Measurements from ENCODE around the gene HLA-F. TPM values are rescaled to one million over a fixed set of nuclear protein-coding genes. Genes with fewer than 3 reads are reported as not detected.

HLA-F gene
- total RNA-seq, 2 experiments from 2014 or later = 282 to 310 TPM

- Mint-ChIP-seq H3K4me1 (ENCODE audit: low read depth) (peaks cover 3% of the 10 kb centered on the region), H3K27me3 (ENCODE audit: low read depth) (peaks cover 2% of the 10 kb centered on the region), H3K36me3 (ENCODE audit: low read depth) (no peaks in the 10 kb centered on the region), H3K4me3 (no peak overlapping the region), H3K9me3 (no peaks in the 10 kb centered on the region), H3K27ac (no peak overlapping the region)
- CTCF ChIA-PET = interaction anchor here (0.7 to 1.8 kb wide), 6 partner anchors 19 to 104 kb away, joined by 3 to 5 read pairs (median 5); no protein-coding TSS in a partner anchor
- DNase-seq = no peak
- intact Hi-C loops (cut with micrococcal nuclease) = no loop called here
These were observed 34.0 kb downstream of the HLA-F start for GRCh38 chr6:29757282-29757681.

- no peak overlapping the region for H3K27ac Mint-ChIP-seq
- intact Hi-C loops (cut with micrococcal nuclease) = no loop called here
- H3K36me3 Mint-ChIP-seq (ENCODE audit: low read depth) = no peaks in the 10 kb centered on the region
- H3K9me3 Mint-ChIP-seq = no peaks in the 10 kb centered on the region
- CTCF ChIA-PET = interaction anchor here (0.7 to 1.8 kb wide), 5 partner anchors 52 to 104 kb away, joined by 3 to 5 read pairs (median 5); no protein-coding TSS in a partner anchor
- no peak overlapping the region for H3K4me3 Mint-ChIP-seq
- no peak for DNase-seq
- peaks cover 5% of the 10 kb centered on the region for H3K4me1 Mint-ChIP-seq (ENCODE audit: low read depth)
- peaks cover 2% of the 10 kb centered on the region for H3K27me3 Mint-ChIP-seq (ENCODE audit: low read depth)
These were observed 34.6 kb downstream of the HLA-F start for GRCh38 chr6:29757701-29758293.

GRCh38 chr6:29758761-29759160 is 35.5 kb downstream of the HLA-F start:
- Mint-ChIP-seq H3K9me3 (no peaks in the 10 kb centered on the region), H3K36me3 (ENCODE audit: low read depth) (no peaks in the 10 kb centered on the region), H3K27ac (no peak overlapping the region), H3K4me3 (no peak overlapping the region), H3K27me3 (ENCODE audit: low read depth) (peaks cover 2% of the 10 kb centered on the region), H3K4me1 (ENCODE audit: low read depth) (peaks cover 7% of the 10 kb centered on the region)
- CTCF ChIA-PET = interaction anchor here (1.0 to 1.8 kb wide), 3 partner anchors 20 to 105 kb away, joined by 3 to 5 read pairs (median 4); no protein-coding TSS in a partner anchor
- intact Hi-C loops (cut with micrococcal nuclease) = no loop called here
- no peak for DNase-seq

GRCh38 chr6:29759457-29759856 is 36.2 kb downstream of the HLA-F start:
- Mint-ChIP-seq H3K36me3 (ENCODE audit: low read depth) (no peaks in the 10 kb centered on the region), H3K9me3 (no peaks in the 10 kb centered on the region), H3K4me3 (no peak overlapping the region), H3K4me1 (ENCODE audit: low read depth) (peaks cover 11% of the 10 kb centered on the region), H3K27me3 (ENCODE audit: low read depth) (peaks cover 2% of the 10 kb centered on the region), H3K27ac (no peak overlapping the region)
- CTCF ChIA-PET = interaction anchor here (1.0 to 1.2 kb wide), 2 partner anchors 19 to 21 kb away, joined by 3 to 4 read pairs; no protein-coding TSS in a partner anchor
- intact Hi-C loops (cut with micrococcal nuclease) = no loop called here
- DNase-seq = no peak

GRCh38 chr6:29760328-29760727 is 37.1 kb downstream of the HLA-F start:
- no peaks in the 10 kb centered on the region for H3K9me3 Mint-ChIP-seq
- H3K36me3 Mint-ChIP-seq (ENCODE audit: low read depth) = no peaks in the 10 kb centered on the region
- peaks cover 2% of the 10 kb centered on the region for H3K27me3 Mint-ChIP-seq (ENCODE audit: low read depth)
- H3K4me3 Mint-ChIP-seq = no peak overlapping the region
- H3K27ac Mint-ChIP-seq = no peak overlapping the region
- no peak for DNase-seq
- intact Hi-C loops (cut with micrococcal nuclease) = no loop called here
- CTCF ChIA-PET = interaction anchor here (0.7 kb wide), 1 partner anchor 15 kb away, joined by 3 read pairs; no protein-coding TSS in a partner anchor
- peaks cover 13% of the 10 kb centered on the region for H3K4me1 Mint-ChIP-seq (ENCODE audit: low read depth)

DNA sequence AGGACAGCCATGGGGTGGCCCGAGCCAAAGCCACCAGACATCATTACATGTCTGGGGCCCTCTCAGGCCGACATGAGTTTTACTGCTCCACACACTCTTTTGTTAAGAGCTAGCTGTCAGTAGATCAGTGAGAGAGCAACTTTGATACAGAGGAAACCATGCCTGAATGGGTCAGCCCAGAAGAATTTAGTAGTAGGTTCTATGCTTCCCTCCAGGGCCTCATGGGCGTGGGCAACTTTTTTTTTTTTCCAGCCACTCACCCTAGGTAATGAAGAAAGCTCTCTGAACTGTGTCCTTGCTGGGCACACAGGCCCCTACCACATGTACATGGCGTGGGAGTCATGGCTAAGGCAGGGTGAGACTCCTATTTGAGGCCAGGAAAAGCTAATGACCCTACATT is 38.8 kb downstream of the HLA-F start:
- Mint-ChIP-seq H3K27me3 (ENCODE audit: low read depth) (peaks cover 2% of the 10 kb centered on the region), H3K9me3 (no peaks in the 10 kb centered on the region), H3K4me1 (ENCODE audit: low read depth) (peaks cover 13% of the 10 kb centered on the region), H3K27ac (no peak overlapping the region), H3K36me3 (ENCODE audit: low read depth) (no peaks in the 10 kb centered on the region), H3K4me3 (no peak overlapping the region)
- intact Hi-C loops (cut with micrococcal nuclease) = no loop called here
- DNase-seq = no peak
- CTCF ChIA-PET = interaction anchor here (0.8 to 3.2 kb wide), 2 partner anchors 9 to 24 kb away, joined by 3 to 19 read pairs; no protein-coding TSS in a partner anchor

DNA sequence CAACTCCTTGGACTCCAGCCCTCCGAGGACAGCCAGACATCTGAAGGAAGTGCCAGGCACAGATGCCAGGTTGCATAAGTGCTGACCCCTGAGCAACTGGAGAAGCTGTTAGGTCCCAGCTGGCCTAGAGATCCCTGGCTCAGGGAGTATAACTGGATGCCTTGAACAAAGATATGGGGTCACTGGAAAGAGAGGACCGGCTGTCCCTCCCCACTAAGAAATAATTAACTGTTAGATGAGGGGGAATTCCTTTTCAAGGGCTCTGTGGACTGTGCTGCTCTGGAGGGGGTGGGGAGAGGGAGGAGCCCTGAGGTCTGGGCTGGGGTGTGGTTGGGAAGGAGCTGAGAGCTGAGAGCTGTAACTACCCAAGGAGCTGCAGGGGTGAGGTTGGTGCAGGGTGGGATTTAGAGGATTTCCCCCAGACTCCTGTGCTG is 39.6 kb downstream of the HLA-F start:
- no peaks in the 10 kb centered on the region for H3K9me3 Mint-ChIP-seq
- CTCF ChIA-PET = interaction anchor here (0.5 to 3.2 kb wide), 3 partner anchors 10 to 64 kb away, joined by 3 to 19 read pairs (median 4); no protein-coding TSS in a partner anchor
- intact Hi-C loops (cut with micrococcal nuclease) = loop anchor here (1.0 kb wide), 1 partner anchor 13 kb away; no protein-coding TSS in a partner anchor
- H3K27me3 Mint-ChIP-seq (ENCODE audit: low read depth) = no peaks in the 10 kb centered on the region
- H3K36me3 Mint-ChIP-seq (ENCODE audit: low read depth) = no peaks in the 10 kb centered on the region
- H3K27ac Mint-ChIP-seq = no peak overlapping the region
- H3K4me3 Mint-ChIP-seq = no peak overlapping the region
- DNase-seq = no peak
- H3K4me1 Mint-ChIP-seq (ENCODE audit: low read depth) = peaks cover 13% of the 10 kb centered on the region

DNA sequence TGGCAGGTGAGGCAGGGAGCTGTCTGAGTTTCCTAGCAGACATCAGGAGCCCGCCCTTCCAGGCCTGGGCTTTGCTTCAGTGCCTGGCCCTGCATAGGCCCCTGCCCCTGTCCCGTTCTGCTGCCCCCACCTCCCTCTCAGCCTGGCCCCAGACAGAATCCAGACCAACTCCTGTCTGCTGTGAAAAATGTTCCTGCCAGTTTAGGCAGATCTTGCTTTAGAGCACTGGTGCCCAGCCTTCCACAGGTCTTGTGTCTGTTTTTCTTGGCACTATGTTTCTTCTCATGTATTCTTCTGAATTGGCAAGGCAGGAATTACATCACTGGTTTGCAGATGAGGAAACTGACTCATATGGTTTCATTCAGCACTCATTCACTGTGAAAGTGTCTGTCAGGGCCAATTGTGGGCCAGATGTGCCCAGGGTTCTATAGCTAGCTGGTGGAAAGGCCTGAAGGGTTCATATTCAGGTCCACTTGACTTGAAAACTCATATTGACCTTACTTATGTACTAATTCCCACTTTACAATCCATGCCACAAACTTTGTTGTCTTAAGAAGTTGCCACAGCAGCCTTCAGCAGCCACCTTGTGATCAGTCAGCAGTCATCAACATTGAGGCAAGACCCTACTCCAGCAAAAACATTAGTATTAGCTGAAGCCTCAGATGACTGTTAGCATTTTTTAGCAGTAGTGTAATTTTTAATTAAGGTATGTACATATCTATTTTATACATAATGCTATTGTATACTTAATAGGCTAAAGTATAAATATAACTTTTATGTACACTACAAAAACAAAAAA is 40.5 kb downstream of the HLA-F start:
- peak; percentile 61 for DNase-seq
- H3K4me1 Mint-ChIP-seq (ENCODE audit: low read depth) = peaks cover 13% of the 10 kb centered on the region
- CTCF ChIA-PET = interaction anchor here (0.5 to 3.2 kb wide), 4 partner anchors 11 to 65 kb away, joined by 3 to 19 read pairs (median 4); no protein-coding TSS in a partner anchor
- H3K36me3 Mint-ChIP-seq (ENCODE audit: low read depth) = no peaks in the 10 kb centered on the region
- H3K4me3 Mint-ChIP-seq = no peak overlapping the region
- peak overlapping the region; percentile 6 for H3K27ac Mint-ChIP-seq
- no peaks in the 10 kb centered on the region for H3K9me3 Mint-ChIP-seq
- H3K27me3 Mint-ChIP-seq (ENCODE audit: low read depth) = no peaks in the 10 kb centered on the region
- intact Hi-C loops (cut with micrococcal nuclease) = loop anchor here (1.0 kb wide), 1 partner anchor 14 kb away; no protein-coding TSS in a partner anchor

DNA sequence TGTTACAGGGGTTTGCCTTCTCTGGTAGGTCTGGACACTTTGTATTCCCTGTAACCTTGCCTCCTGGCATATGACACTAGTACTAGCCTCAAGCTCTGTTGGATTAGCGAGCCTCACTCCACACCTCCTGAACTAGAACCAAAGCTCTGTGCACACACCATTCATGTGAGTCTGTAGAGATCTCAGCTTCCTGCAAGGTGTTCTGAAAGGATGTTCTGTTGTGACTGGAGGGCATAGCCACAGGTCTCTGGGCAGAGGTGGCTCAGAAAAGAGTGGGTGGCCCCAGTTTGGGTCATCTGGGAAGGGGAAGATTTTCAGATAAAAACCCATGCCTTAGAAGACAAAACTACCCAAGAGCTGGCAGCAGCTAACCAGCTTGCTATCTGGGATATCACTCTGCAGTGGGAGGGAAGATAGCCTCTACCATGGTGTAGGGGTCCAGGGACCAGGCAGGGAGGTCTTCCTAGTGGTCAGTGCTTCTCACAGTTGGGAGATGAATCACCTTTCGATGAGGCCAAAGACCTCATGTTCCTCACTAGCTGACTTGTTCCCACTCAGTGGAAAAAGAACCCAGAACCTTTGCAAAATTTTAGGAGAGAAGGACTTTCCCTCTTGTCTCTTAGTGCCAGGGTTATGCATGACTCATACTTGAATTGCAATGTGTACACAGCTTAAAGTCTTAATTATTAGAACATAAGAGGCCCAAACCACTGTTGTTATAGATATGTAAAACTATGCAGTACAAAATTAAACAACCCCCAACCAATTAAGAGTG is 41.4 kb downstream of the HLA-F start:
- intact Hi-C loops (cut with micrococcal nuclease) = loop anchor here (1.0 kb wide), 1 partner anchor 228 kb away; no protein-coding TSS in a partner anchor
- Mint-ChIP-seq H3K4me3 (no peak overlapping the region), H3K4me1 (ENCODE audit: low read depth) (peaks cover 13% of the 10 kb centered on the region), H3K27me3 (ENCODE audit: low read depth) (no peaks in the 10 kb centered on the region), H3K9me3 (no peaks in the 10 kb centered on the region), H3K27ac (no peak overlapping the region), H3K36me3 (ENCODE audit: low read depth) (no peaks in the 10 kb centered on the region)
- CTCF ChIA-PET = interaction anchor here (0.5 to 3.2 kb wide), 4 partner anchors 12 to 814 kb away, joined by 3 to 19 read pairs (median 4); no protein-coding TSS in a partner anchor
- no peak for DNase-seq

- peaks cover 2% of the 10 kb centered on the region for H3K4me1 Mint-ChIP-seq (ENCODE audit: low read depth)
- H3K36me3 Mint-ChIP-seq (ENCODE audit: low read depth) = no peaks in the 10 kb centered on the region
- H3K27ac Mint-ChIP-seq = no peak overlapping the region
- no peaks in the 10 kb centered on the region for H3K27me3 Mint-ChIP-seq (ENCODE audit: low read depth)
- CTCF ChIA-PET = no interaction called here
- H3K4me3 Mint-ChIP-seq = no peak overlapping the region
- DNase-seq = no peak
- intact Hi-C loops (cut with micrococcal nuclease) = no loop called here
- no peaks in the 10 kb centered on the region for H3K9me3 Mint-ChIP-seq
These were observed 46.1 kb downstream of the HLA-F start for GRCh38 chr6:29769336-29769735.

GRCh38 chr6:29770306-29770705 is 47.1 kb downstream of the HLA-F start:
- Mint-ChIP-seq H3K4me3 (no peak overlapping the region), H3K4me1 (ENCODE audit: low read depth) (no peaks in the 10 kb centered on the region), H3K9me3 (no peaks in the 10 kb centered on the region), H3K27ac (no peak overlapping the region), H3K27me3 (ENCODE audit: low read depth) (no peaks in the 10 kb centered on the region), H3K36me3 (ENCODE audit: low read depth) (no peaks in the 10 kb centered on the region)
- CTCF ChIA-PET = no interaction called here
- intact Hi-C loops (cut with micrococcal nuclease) = no loop called here
- no peak for DNase-seq

DNA sequence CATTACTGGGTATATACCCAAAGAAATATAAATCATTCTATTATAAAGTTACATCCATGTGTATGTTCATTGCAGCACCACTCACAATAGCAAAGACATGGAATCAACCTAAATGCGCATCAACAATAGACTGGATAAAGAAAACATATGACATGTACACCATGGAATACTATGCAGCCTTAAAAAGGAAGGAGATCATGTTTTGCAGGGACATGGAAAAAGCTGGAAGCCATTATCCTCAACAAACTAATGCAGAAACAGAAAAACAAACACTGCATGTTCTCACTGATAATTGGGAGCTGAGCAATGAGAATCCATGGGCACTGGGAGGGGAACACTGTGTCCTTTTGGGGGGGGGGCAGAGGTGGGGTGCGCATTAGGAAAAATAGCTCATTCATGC is 53.5 kb downstream of the HLA-F start:
- Mint-ChIP-seq H3K27ac (no peak overlapping the region), H3K4me3 (no peak overlapping the region), H3K36me3 (ENCODE audit: low read depth) (no peaks in the 10 kb centered on the region), H3K9me3 (no peaks in the 10 kb centered on the region), H3K4me1 (ENCODE audit: low read depth) (no peaks in the 10 kb centered on the region), H3K27me3 (ENCODE audit: low read depth) (peaks cover 4% of the 10 kb centered on the region)
- CTCF ChIA-PET = interaction anchor here (1.1 to 1.4 kb wide), 2 partner anchors 40 to 58 kb away, joined by 3 read pairs; no protein-coding TSS in a partner anchor
- intact Hi-C loops (cut with micrococcal nuclease) = no loop called here
- no peak for DNase-seq

Measured in activated naive CD4-positive, alpha-beta T cell treated with anti-CD3 and anti-CD28 coated beads for 36 hours (primary cell).